Mucosa of descending colon (tissue), 3 donors: ENCODE results near the gene LMNTD2. TPM values are rescaled to one million over a fixed set of nuclear protein-coding genes. Genes with fewer than 3 reads are reported as not detected.
A peak's percentile ranks its signal among the peaks of the same experiment; 100 is the strongest.

Experiments used
- ATAC-seq: fragments of 200-7000 bp; cut with Tn5 transposase; one replicate; pipeline ENCODE4 v1.9.1; 2020; ENCODE audit warnings: mild to moderate bottlenecking, moderate library complexity
- DNase-seq, 3 donors: peaks; one replicate each; pipeline ENCODE4 v3.0.0-alpha.2; 2020
- H3K36me3 ChIP-seq: fragments of 200-600 bp; one replicate; pipeline ENCODE4 v1.8.0; 2021; ENCODE audit warnings: low read depth, mild to moderate bottlenecking
- H3K4me1 ChIP-seq: fragments of 200-600 bp; one replicate; pipeline ENCODE4 v1.8.0; 2021; ENCODE audit warnings: low read depth, mild to moderate bottlenecking
- H3K4me3 ChIP-seq: fragments of 200-600 bp; one replicate; pipeline ENCODE4 v1.8.0; 2021; ENCODE audit warnings: mild to moderate bottlenecking
- H3K9me3 ChIP-seq: fragments of 200-600 bp; one replicate; pipeline ENCODE4 v1.8.0; 2021; ENCODE audit warnings: mild to moderate bottlenecking
- intact Hi-C, 2 donors: fragments of 100-400 bp; cut with DNase I in 1 of 2; cut with micrococcal nuclease in 1 of 2; formaldehyde crosslinking; loops; one replicate each; pipeline versions ENCODE4 v1.11.0 to v1.11.1; 2022; cut with DNase I, micrococcal nuclease
- total RNA-seq, 3 donors: library from RNA; stranded (reverse); fragmentation: NEBNext Ultra II Directional in 2 of 3; extraction: Animal tissue kit (Norgen Biotek cat#: 25700) in 2 of 3; gene quantifications; one replicate each; pipeline versions ENCODE4 v1.2.1 to v1.2.4, GENCODE V29; 2021 to 2023
- TF ChIP-seq, protein P1 (sequence below): fragments of 200-600 bp; IDR thresholded peaks from one replicate; pipeline ENCODE4 v1.8.0; 2022; ENCODE audit warnings: antibody characterized with exemption, mild to moderate bottlenecking
- donor health status: DM: no; HTN: no; CAD: no; lungs with moderate emphysema.
- donor health status: DM: no; HTN: no; CAD: no.
- donor health status: DM: no; HTN: yes; CAD: no.

The LMNTD2 gene
- total RNA-seq, 3 donors from 2014 or later: 5.4 to 19.1 (median 10.7) TPM

DNA sequence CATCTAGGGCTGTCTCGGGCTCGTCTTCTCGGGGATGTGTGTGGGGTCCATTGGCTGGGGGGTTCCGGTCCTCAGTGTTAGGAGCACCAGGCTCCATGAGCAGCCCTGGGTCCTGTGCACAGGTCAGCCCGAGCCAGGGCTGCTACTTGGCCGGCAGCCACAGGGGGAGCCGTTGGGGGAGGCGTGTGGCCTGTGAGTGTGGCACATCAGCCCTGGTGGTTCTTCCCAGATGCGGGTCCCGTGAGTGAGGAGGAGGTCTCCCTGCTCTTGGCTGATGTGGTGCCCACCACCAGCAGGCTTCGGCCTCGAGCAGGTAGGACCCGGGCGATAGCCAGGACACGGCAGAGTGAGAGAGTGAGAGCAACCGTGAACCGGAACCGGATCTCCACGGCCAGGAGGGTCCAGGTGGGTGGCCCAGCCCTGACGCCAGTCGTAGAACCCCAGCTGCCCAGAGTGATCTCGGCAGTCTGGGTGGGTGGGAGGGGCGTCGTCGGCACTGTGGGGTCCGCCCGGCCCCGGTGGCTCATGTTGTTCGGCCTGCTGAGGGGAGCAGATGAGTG is 36.7 kb upstream of the LMNTD2 start:
- ATAC-seq (peak; percentile 22), DNase-seq (no peak)
- intact Hi-C loops: no loop called here
- Histone ChIP-seq H3K4me1 (no peaks in the 10 kb centered on the region), H3K4me3 (no peak overlapping the region), H3K36me3 (peaks cover 8% of the 10 kb centered on the region), H3K9me3 (no peaks in the 10 kb centered on the region)
- TF ChIP-seq, protein P1, sequence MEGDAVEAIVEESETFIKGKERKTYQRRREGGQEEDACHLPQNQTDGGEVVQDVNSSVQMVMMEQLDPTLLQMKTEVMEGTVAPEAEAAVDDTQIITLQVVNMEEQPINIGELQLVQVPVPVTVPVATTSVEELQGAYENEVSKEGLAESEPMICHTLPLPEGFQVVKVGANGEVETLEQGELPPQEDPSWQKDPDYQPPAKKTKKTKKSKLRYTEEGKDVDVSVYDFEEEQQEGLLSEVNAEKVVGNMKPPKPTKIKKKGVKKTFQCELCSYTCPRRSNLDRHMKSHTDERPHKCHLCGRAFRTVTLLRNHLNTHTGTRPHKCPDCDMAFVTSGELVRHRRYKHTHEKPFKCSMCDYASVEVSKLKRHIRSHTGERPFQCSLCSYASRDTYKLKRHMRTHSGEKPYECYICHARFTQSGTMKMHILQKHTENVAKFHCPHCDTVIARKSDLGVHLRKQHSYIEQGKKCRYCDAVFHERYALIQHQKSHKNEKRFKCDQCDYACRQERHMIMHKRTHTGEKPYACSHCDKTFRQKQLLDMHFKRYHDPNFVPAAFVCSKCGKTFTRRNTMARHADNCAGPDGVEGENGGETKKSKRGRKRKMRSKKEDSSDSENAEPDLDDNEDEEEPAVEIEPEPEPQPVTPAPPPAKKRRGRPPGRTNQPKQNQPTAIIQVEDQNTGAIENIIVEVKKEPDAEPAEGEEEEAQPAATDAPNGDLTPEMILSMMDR: no peak

DNA sequence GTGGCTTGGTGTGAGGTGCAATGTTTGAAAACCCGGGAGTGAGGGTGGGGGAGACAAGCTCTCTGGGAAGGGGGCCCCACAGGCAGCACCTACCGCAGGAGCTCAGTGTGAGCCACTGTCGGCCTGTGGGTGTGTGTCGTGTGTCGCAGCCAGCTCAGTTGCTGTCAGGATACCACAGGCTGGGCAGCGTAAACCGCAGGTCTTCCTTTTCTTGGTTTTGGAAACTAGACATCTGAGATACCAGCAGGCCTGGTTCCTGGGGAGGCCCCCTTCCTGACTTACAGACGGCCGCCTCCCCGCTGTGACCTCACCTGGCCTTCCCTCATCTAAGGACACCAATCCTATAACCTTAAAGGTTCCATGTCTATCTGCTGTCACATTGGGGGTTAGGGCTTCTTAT is 35.8 kb upstream of the LMNTD2 start:
- peaks cover 8% of the 10 kb centered on the region for H3K36me3 ChIP-seq
- H3K4me3 ChIP-seq: no peak overlapping the region
- H3K9me3 ChIP-seq: no peaks in the 10 kb centered on the region
- ATAC-seq (no peak), DNase-seq (peak in 1 of 3 donors; percentile 25)
- TF ChIP-seq, protein P1: no peak
- no peaks in the 10 kb centered on the region for H3K4me1 ChIP-seq
- intact Hi-C loops: no loop called here

DNA sequence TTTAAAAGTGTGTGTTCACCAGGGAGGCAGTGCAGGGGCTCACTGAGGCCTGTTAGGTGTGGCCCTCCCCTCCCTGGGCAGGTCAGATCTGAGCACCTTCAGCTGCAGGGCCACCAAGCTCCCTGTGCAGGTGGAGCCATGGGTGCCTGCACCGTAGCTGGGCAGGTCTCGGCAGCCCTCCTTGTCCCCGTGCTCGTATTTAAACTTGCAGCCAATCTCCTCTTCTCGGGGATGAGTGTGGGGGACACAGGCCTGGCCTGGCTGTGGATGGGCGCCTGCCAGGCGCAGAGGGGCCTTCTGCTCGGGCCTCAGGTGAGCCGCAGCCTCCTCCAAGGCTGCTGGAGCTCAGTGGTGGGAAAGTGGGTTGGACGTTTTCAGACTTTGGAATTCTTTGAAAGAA is 34.9 kb upstream of the LMNTD2 start:
- peaks cover 8% of the 10 kb centered on the region for H3K36me3 ChIP-seq
- DNase-seq: no peak
- TF ChIP-seq, protein P1: no peak
- H3K4me3 ChIP-seq: no peak overlapping the region
- H3K9me3 ChIP-seq: no peaks in the 10 kb centered on the region
- H3K4me1 ChIP-seq: no peaks in the 10 kb centered on the region
- ATAC-seq: no peak
- intact Hi-C loops: no loop called here

DNA sequence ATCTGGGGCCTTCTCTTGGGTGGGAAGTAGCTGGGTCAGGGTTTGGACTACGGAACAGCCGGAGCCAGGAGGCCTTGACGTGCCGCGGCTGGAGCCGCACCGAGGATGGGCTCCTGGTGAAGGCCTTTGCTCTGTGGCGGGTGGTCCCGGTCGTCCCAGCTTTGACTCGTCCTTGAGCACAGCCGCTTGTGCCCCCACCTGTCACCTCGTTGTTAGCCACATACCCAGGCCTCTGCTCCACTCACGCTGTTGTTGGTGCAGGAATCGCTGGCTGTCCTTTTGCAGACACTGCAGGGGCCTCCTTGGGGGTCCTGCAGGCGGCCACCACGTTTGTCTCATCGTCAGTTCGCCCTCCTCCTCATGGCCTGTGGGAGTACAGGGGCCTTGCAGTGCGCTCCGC is 32.8 kb upstream of the LMNTD2 start:
- ATAC-seq (no peak), DNase-seq (peak in 1 of 3 donors; percentile 24)
- H3K4me3 ChIP-seq: no peak overlapping the region
- intact Hi-C loops: no loop called here
- H3K4me1 ChIP-seq: no peaks in the 10 kb centered on the region
- H3K9me3 ChIP-seq: no peaks in the 10 kb centered on the region
- H3K36me3 ChIP-seq: peaks cover 8% of the 10 kb centered on the region
- TF ChIP-seq, protein P1: no peak

DNA sequence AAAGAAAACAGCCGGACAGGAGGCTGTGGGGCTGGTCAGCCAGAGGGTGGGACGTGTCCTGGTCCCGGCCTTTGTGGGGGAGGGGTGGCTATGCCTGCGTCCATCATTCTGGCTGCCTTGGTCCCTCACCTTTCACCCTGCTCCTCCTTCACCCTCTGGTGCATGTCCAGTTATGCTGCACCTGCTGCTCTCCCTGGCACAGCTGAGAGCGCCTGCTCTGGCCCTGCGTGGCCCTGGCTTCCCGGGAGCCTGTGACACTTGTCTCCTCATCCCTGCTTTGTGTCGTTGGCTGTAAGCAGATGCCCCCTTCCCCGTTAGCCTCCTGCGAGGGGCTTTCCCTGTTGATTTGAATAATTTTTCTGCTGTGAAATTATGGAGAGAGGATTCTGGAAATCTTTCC is 32.4 kb upstream of the LMNTD2 start:
- DNase-seq: no peak
- Histone ChIP-seq H3K4me3 (no peak overlapping the region), H3K9me3 (no peaks in the 10 kb centered on the region), H3K4me1 (no peaks in the 10 kb centered on the region), H3K36me3 (peaks cover 8% of the 10 kb centered on the region)
- TF ChIP-seq, protein P1: no peak
- ATAC-seq: no peak
- intact Hi-C loops: no loop called here

DNA sequence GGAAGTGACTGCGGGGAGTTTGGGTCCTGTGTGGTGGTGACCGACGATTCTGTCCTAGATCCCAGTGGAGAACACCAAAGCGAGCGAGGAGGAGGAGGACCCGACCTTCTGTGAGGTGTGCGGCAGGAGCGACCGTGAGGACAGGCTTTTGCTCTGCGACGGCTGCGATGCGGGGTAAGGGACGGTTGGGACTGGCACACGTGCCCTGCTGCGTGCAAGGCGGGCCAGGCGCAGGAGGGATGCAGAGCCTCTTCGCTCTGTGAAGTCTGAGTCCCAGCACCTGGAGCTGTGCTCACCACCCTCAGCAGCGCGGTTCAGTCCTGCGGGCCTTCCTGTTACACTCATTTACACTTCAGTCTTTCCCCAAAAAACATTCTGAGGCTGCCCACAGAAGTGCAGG is 32.0 kb upstream of the LMNTD2 start:
- ATAC-seq (no peak), DNase-seq (no peak)
- Histone ChIP-seq H3K9me3 (no peaks in the 10 kb centered on the region), H3K36me3 (peaks cover 8% of the 10 kb centered on the region), H3K4me3 (no peak overlapping the region), H3K4me1 (no peaks in the 10 kb centered on the region)
- intact Hi-C loops: no loop called here
- TF ChIP-seq, protein P1: no peak
